Spleen (tissue), 7 donors: ENCODE measurements around the gene ENTPD3.

ENCODE experiments used
- POLR2A ChIP-seq, 3 donors: fragments of 450-650 bp; IDR thresholded peaks; one replicate each; pipeline ENCODE4 v1.5.1; 2017; ENCODE audit warnings: antibody characterized with exemption in 3 of 3, mild to moderate bottlenecking in 1 of 3
- TF ChIP-seq, protein P1 (sequence below), 11 experiments: fragments of 200-600 bp in 7 of 11; fragments of 450-650 bp in 4 of 11; sonication (generic) in 4 of 11; IDR thresholded peaks in 8 of 11; conservative IDR thresholded peaks in 3 of 11; 1 replicate in 7 of 11; 2 replicates in 4 of 11; pipeline versions ENCODE4 v1.4.0 to v1.8.0; 2016 to 2021; ENCODE audit warnings: antibody characterized with exemption in 11 of 11, inconsistent platforms in 4 of 11, mild to moderate bottlenecking in 1 of 11
- donor health status: DM: no; HTN: no; CAD: no; lungs with moderate emphysema.
- donor health status: DM: no; HTN: no; CAD: no.
- donor health status: DM: no; HTN: no; CAD: no.

DNA sequence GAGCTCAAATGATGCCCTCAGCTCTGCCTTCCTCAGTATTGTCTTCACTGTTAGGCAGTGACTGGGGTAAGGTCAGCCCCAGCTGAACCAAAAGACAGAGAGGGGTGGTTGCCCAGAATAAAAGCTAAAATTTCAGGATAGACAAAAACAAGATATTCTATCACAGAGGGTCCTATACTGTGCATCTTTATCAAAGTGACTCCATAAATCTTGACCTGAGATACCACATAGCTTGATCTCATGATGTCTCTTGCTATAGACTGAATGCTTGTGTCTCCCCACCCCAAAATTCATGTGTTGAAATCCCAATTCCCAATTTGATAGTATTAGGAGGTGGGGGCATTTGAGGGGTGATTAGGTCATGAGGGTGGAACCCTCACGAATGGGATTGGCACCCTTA lies 47.1 kb upstream of the ENTPD3 start:
- TF ChIP-seq, protein P1, sequence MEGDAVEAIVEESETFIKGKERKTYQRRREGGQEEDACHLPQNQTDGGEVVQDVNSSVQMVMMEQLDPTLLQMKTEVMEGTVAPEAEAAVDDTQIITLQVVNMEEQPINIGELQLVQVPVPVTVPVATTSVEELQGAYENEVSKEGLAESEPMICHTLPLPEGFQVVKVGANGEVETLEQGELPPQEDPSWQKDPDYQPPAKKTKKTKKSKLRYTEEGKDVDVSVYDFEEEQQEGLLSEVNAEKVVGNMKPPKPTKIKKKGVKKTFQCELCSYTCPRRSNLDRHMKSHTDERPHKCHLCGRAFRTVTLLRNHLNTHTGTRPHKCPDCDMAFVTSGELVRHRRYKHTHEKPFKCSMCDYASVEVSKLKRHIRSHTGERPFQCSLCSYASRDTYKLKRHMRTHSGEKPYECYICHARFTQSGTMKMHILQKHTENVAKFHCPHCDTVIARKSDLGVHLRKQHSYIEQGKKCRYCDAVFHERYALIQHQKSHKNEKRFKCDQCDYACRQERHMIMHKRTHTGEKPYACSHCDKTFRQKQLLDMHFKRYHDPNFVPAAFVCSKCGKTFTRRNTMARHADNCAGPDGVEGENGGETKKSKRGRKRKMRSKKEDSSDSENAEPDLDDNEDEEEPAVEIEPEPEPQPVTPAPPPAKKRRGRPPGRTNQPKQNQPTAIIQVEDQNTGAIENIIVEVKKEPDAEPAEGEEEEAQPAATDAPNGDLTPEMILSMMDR (IDR thresholded peaks at IDR 0.05 in 8 of 11, conservative IDR thresholded peaks at IDR 0.05 in 3 of 11) = no peak
- TF ChIP-seq POLR2A (IDR thresholded peaks at IDR 0.05) = no peak
